ENCODE data around the gene HAUS6.
"Not testable (repeated sequence)": the region's sequence is repeated elsewhere in the genome, so short reads cannot be mapped to it uniquely, and the experiment has no call there.

Gene HAUS6

DNA sequence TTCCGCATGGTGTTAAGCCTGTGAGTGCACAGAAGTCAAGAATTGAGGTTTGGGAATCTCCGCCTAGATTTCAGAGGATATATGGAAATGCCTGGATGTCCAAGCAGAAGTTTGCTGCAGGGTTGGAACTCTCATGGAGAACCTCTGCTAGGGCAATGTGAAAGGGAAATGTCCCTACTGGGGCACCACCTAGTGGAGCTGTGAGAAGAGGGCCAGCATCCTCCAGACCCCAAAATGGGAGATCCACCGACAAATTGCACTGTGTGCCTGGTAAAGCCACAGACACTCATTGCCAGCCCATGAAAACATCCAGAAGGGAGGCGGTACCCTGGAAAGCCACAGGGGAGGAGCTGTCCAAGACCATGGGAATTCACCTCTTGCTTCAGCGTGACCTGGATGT, 66.1 kb downstream of the HAUS6 start:
- DNase-seq (ENCODE audit: low read depth): no peak

DNA sequence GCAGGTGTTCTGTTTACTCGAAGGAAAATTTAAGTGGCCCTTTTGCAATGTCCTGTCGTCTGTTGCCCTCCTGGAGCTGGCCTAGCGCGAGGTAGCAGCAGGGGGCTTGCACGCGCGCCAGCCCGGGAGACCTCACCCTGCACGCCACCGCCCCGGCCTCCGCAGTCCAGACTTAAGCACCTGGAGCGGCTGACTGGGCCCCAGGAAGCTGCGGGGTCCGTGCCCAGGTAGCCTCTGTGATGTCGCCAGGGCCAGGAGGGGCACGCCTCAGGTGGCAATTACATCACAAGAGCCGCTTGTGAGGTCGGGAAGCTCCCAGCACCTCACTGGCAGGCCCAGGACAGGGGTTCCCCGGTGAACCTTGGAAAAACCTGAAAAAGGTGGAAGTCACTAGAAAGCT, 69.7 kb downstream of the HAUS6 start, which contains the start of gene SAXO1:
Gene SAXO1, minus strand, starts transcription at position 195 of the 400 bp plus-strand sequence. CDS start 301 bp downstream, outside the sequence.
- DNase-seq (ENCODE audit: low read depth): no peak

DNA sequence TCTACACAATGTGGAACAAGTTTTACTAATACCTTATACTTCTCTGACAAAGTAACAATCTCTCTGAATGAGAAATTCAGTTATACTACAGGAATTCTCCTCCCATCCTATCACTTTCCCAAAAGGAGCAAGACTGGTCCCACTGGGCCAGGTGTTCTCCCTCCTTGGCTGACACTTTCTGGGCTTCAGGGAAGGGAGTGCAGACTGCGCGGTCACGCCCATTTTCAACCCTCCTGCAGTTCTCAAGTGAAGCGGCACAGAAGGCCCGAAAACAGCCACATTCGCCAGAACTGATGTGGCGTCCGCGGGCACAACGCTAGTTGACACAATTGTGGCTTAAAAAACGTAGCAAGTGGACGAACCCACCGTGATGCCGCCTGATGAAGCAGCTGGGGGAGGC, 70.3 kb downstream of the HAUS6 start:
- no peak for DNase-seq (ENCODE audit: low read depth)

DNA sequence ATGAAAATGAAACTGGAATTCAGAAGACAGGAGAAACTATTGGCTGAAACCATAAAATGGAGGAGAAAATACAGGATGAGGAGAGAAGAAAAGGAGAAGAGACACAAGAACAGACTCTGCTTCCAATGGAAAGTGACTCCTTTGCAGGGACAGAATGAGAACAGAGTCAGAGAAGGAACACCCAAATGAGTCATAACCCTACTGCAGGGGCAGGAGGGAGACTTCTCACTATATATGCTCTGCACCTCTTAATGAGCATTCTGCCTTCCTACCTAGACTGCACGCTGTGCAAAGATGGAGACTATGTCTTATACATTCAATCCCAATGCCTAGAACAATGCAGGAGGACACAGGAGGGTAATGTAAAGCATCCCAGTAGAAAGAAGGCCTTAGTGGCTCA, 71.8 kb downstream of the HAUS6 start:
- no peak for DNase-seq (ENCODE audit: low read depth)

DNA sequence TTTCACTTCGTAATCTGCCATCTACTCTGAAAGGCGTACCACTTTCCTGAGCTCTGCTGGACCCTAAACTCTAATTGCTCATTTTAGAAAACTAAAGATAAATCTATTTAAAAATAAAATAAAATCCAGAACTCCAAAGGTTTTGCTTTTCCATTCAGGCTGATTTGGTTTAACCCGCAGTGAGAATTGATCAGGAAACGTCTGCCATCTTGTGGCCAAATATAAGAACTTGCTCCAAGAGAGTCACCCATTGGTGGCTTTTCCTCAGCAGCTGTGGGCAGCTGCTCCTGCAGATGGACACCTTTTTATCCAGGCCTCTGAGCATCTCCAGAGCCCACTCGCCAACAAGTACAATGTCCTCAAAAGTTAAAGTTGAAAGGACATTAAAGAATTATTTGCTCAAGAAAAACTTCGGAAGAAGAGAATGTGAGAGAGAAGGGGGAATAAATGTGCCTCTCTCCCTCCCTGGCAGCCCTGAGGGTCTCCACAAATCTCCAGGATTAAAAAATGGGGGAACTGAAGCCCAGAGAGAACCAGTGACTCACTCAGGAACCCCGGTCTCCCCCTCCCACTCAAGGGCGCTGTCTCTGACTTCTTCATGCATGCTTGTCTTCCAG, 73.8 kb downstream of the HAUS6 start:
- DNase-seq (ENCODE audit: low read depth): no peak

DNA sequence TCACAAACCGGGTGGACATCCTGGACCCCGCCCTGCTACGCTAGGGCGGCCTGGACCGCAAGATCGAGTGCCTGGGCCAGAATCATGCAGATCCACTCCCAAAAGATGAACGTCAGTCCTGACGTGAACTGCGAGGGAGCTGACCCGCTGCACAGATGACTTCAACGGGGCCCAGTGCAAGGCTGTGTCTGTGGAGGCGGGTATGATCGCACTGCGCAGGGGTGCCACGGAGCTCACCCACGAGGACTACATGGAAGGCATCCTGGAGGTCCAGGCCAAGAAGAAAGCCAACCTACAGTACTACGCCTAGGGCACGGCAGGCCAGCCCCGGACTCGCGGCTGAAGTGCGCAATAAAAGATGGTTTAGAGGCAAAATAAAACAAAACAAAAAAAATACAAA, 74.9 kb downstream of the HAUS6 start:
- DNase-seq (ENCODE audit: low read depth): no peak

DNA sequence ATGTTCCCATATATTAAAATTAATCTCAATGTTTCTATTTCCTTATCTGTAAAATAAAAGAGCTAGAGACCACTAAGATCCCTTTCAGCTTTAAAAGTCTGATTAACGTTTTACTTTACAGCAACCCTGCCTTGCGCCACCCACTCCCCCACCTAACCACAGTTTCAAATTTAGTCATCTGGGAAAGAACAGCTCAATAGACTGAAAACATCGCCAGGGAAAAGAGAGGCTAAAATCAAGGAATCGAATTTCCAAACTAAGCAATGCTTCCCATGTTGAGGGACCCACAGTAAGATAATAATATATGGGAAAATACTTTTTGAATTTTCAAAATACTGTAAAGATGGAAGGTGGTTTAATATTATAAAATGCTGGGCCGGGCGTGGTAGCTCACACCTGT, 76.3 kb downstream of the HAUS6 start:
- no peak for DNase-seq (ENCODE audit: low read depth)

DNA sequence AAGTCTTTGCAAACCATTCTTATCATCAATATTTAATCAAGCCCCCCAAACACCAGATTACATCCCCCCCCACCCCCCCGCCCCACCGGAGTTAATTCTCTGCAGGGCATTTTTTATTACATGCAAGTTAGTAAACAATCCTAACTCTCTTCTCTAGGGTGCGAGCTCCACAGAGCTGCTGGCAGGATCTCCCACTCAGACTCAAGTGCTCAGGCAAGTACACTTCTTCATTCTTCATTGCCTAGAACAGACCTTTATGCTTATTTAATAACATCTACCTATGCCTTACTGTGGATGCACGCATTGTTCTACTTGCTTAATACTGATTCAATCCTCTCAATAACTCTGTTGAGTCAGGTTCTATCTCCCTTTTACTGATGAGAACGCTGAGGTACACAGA, 79.6 kb downstream of the HAUS6 start:
- no peak for DNase-seq (ENCODE audit: low read depth)

DNA sequence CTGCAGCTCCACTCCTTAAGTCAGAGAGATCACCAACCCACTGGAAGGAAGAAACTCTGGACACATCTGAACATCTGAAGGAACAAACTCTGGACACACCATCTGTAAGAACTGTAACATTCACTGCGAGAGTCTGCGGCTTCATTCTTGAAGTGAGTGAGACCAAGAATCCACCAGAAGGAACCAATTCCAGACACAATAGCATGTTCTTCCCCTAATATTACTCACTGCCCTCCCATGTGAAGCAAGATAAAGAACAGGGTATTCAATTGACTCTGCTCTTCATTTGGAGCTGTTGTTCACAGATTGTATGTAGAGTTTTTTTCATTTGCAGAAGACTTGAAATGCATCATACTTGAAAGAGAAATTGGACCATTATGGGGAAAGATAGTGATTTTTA, 80.5 kb downstream of the HAUS6 start:
- DNase-seq (ENCODE audit: low read depth): no peak

DNA sequence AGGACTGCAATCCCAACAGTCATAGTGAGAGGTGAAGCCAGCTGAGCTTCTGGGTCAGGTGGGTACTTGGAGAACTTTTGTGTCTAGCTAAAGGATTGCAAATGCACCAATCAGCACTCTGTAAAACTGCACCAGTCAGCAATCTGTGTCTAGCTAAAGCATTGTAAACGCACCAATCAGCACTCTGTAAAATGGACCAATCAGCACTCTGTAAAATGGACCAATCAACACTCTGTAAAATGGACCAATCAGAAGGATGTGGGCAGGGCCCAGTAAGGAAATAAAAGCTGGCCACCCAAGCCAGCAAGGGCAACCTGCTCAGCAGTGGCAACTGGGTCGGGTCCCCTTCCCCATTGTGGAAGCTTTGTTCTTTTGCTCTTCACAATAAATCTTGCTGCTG, 81.1 kb downstream of the HAUS6 start:
- not testable (repeated sequence) for DNase-seq (ENCODE audit: low read depth)

DNA sequence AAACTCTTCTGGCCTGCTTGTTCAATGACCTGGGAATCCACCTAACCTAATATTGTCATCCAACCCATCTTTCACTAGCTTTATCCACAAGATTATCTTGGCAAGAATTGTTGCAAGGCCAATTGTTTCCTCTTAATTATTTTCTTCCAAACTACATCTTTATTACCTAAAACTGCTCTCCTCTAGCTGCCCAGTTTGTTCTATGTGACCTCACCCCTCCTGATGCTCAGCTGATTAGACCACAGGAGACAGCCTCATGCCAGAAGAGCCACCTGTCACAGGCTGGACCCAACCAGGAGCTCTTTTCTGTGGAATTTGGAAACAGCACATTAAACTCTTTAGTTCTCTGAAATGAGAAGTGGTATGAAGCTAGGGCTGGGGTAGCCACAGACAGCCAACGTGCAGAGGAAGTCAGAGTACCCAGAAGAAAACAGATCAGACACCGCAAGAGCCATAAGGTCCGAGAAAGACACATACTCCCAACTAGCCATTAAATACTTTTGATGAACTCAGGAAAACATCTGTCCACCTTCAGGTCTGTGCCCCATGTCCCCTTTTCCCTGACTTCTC, 81.7 kb downstream of the HAUS6 start:
- no peak for DNase-seq (ENCODE audit: low read depth)

DNA sequence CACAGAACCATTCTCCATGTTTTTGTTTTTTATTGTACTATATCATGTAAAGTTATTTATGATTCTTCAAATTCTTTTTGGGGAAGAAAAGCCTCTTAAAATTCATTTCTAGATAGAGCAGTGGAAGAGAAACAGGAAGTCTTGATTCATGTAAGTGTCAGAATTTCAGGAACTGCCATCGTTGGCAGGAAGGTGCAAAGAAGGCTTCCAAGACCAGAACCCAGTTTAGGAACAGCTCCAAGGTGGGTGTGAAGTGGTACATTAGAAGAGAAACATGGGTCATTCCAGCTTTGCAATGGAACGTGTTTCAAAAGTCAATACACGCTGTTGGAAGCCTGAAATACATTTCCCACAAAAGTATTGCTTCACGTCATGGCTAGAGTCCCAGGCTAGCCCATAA, 84.5 kb downstream of the HAUS6 start:
- DNase-seq (ENCODE audit: low read depth): no peak

DNA sequence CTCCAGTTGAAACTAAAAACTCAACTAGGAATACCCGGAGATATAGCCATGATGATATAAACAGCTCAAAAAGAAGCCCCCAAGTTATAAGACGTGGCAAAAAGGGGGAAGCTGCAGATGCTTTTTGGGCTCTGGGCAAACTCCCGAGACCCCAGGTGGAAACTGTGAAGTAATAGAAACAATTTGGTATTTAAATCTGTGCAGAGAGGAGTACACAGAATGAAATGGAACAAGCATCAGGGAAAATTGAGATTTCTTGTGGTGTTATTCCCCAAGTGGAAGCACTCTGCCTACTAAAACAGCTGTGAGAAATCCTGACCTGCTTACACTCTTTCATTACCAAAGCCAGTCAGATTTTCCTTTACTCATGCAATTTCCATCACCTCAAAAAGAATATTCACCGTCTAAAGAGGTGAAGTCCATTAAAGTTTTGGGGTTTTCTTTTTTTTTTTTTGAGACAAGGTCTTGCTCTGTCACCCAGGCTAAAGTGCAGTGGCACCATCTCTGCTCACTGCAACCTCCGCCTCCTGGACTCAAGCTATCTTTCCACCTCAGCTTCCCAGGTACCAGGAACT, 93.2 kb downstream of the HAUS6 start:
- DNase-seq (ENCODE audit: low read depth): no peak

Data from stimulated activated CD8-positive, alpha-beta memory T cell treated with anti-CD3 and anti-CD28 coated beads, Interleukin-7, amount 100 ng/mL, for 24 hours (primary cell).